ENCODE results near the gene FBXO41.

GRCh38 chr2:73223821-73224220 is 60.5 kb downstream of the FBXO41 start:
- TF ChIP-seq CTCF (IDR thresholded peaks at IDR 0.05; ENCODE audit: low read depth, low read length, missing input control), result no peak
- TF ChIP-seq MAX (IDR thresholded peaks at IDR 0.05), result no peak
- no peak for TF ChIP-seq REST (IDR thresholded peaks at IDR 0.05)
- no peak for TF ChIP-seq EGR1 (IDR thresholded peaks at IDR 0.05; ENCODE audit: low read depth in 2 of 2)
- no peak for TF ChIP-seq FOXA2 (IDR thresholded peaks at IDR 0.05)
- TF ChIP-seq SP1 (IDR thresholded peaks at IDR 0.05), result no peak
- TF ChIP-seq JUND (IDR thresholded peaks at IDR 0.05), result no peak
- TF ChIP-seq RAD21 (IDR thresholded peaks at IDR 0.05), result no peak

Data from liver (tissue), 3 donors.